Measurements from ENCODE around the gene COL25A1.
A peak's percentile ranks its signal among the peaks of the same experiment; 100 is the strongest.

Gene COL25A1

DNA sequence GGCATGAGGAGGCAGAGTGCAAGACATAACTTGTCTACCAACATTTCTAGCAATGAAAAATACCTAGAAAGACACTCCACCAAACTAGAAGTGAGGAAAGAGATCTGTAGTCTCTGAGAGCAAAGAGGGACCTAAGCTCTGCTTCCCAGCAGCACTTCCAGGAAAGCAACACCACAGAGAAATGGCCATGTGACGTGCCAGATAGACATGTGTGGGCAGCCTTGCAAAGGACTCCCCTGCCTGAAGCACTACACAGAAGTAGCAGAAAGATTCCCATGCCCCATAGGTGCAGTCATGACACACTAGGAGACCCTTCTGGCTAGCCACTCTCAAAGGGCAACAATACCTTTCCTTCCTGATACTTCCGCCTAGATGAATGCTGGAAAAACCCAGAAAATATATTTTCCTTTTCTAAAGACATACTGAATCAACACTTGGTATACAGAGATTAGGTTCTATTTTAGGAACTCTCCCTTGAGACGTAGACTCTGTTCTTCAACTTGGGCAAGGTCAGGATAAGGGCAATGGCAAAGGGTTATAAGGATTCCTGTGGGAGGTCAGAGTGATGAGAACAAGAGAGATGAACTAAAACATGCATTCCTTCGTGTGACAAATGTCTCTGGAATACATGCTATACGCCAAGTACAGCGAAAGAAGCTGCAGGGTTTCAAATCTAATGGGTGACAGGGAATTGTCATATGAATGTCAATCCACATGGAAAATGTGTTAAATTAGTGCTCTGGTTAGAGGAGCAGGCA lies 352.1 kb downstream of the COL25A1 start:
- TF ChIP-seq EZH2 (IDR thresholded peaks at IDR 0.05) = no peak
- no peak for TF ChIP-seq POLR2AphosphoS5 (IDR thresholded peaks at IDR 0.05; ENCODE audit: borderline replicate concordance, low read depth, low read length)
- TF ChIP-seq FOXP2 (optimal IDR thresholded peaks at IDR 0.05; ENCODE audit: control extremely low read depth, extremely low read length, insufficient read depth) = no peak
- DNase-seq (ENCODE audit: low read depth, low spot score) = no peak
- H3K9me3 ChIP-seq (ENCODE audit: low read depth, low read length) = no peaks in the 10 kb centered on the region
- H3K9ac ChIP-seq (ENCODE audit: insufficient read length) = no peak overlapping the region
- H3K36me3 ChIP-seq (ENCODE audit: insufficient read depth, low read length) = no peaks in the 10 kb centered on the region
- H3K4me3 ChIP-seq = no peak overlapping the region
- no peak overlapping the region for H3K27ac ChIP-seq

DNA sequence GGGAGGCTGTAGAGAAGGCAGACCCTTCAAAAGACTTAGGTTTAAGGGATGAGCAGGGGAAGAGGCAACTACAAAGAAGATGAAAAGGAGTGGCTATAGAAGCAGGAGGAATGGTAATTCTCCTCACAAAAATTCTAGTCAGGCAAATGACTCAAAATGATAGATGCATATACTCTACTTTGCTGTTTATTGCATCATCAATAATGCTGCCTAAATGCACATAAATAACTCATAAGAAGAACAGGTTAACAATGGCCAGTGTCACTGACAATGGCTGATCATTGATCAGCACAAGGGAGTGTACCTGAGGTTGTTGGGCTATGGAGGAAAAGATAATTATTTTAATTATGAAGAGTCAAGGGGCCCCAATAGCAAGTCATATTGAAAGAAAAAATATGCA lies 354.9 kb downstream of the COL25A1 start:
- H3K27ac ChIP-seq = no peak overlapping the region
- H3K9ac ChIP-seq (ENCODE audit: insufficient read length) = no peak overlapping the region
- DNase-seq (ENCODE audit: low read depth, low spot score) = no peak
- H3K36me3 ChIP-seq (ENCODE audit: insufficient read depth, low read length) = no peaks in the 10 kb centered on the region
- H3K4me3 ChIP-seq = no peak overlapping the region
- no peaks in the 10 kb centered on the region for H3K9me3 ChIP-seq (ENCODE audit: low read depth, low read length)
- TF ChIP-seq POLR2AphosphoS5 (IDR thresholded peaks at IDR 0.05; ENCODE audit: borderline replicate concordance, low read depth, low read length) = no peak
- no peak for TF ChIP-seq EZH2 (IDR thresholded peaks at IDR 0.05)
- no peak for TF ChIP-seq FOXP2 (optimal IDR thresholded peaks at IDR 0.05; ENCODE audit: control extremely low read depth, extremely low read length, insufficient read depth)

DNA sequence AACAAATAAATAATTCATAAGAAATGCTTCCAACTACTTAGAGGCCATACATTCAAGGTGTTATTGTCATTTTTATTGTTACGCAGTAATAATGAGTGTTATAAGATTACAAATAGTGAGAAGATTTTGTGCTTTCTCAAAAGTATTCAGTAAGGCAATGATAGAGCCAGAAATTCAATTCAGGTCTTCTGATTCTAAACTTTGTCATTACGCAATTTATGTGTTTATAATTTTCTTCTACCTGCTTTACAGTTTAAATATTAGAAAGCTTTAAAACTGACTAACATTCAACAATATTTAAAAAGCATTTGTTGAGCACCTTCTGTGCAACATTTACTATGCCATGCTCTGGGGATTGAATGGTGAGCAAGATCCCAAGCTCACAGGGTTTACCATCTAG lies 356.2 kb downstream of the COL25A1 start:
- Histone ChIP-seq H3K27ac (no peak overlapping the region), H3K9me3 (ENCODE audit: low read depth, low read length) (no peaks in the 10 kb centered on the region), H3K4me3 (no peak overlapping the region), H3K9ac (ENCODE audit: insufficient read length) (no peak overlapping the region), H3K36me3 (ENCODE audit: insufficient read depth, low read length) (no peaks in the 10 kb centered on the region)
- DNase-seq (ENCODE audit: low read depth, low spot score) = no peak
- no peak for TF ChIP-seq FOXP2 (optimal IDR thresholded peaks at IDR 0.05; ENCODE audit: control extremely low read depth, extremely low read length, insufficient read depth)
- TF ChIP-seq POLR2AphosphoS5 (IDR thresholded peaks at IDR 0.05; ENCODE audit: borderline replicate concordance, low read depth, low read length) = no peak
- TF ChIP-seq EZH2 (IDR thresholded peaks at IDR 0.05) = no peak

DNA sequence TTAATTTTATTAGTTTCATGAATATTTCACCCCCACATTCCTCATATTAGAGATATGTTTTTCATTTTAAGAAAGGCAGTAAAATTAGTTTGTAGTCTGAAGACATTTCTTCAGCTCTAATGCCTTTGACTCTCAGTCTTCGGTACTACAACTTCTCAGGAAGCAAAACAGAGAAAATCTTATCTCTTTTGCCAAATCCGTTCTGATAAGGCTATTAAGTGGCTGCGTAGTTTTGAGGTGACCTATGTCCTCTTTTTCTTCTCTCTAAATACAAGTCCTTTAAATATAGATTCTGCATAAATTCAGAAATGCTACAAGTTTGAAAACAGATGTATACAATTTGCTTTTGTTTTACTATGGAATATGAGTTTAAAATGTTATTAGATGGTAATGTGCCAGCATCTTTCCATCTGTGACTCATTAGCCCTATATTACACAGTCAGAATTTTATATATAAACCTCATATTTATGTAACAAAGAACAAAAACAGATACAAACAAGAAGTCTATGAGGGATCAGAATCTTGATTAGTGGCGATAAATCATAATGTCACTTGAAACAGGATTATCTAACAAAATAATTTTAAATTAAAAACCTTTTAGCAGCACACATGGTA lies 358.4 kb downstream of the COL25A1 start:
- no peaks in the 10 kb centered on the region for H3K36me3 ChIP-seq (ENCODE audit: insufficient read depth, low read length)
- peak overlapping the region; percentile 23; the same call in 1 of the 2 replicates for H3K27ac ChIP-seq

DNA sequence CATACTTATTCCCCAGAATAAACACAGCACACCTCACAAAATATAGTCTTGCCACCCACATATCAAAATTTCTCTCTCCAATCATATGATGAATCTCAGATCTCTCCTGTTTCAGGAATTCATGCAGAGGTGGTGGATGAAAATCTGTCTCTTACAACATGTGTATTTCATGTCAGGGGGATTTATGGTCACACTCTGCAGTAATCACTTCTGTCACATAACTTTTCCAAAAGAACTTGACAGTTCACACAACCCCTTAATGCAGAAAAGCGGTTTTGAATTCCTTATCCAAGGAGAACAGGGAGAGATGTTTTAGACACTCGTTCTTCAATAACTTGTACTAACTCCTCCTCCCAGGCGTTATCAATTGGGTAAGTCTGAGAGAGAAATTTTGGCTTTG lies 359.1 kb downstream of the COL25A1 start:
- no peak for DNase-seq (ENCODE audit: low read depth, low spot score)
- H3K27ac ChIP-seq = no peak overlapping the region
- no peak overlapping the region for H3K9ac ChIP-seq (ENCODE audit: insufficient read length)
- no peak for TF ChIP-seq FOXP2 (optimal IDR thresholded peaks at IDR 0.05; ENCODE audit: control extremely low read depth, extremely low read length, insufficient read depth)
- no peak for TF ChIP-seq POLR2AphosphoS5 (IDR thresholded peaks at IDR 0.05; ENCODE audit: borderline replicate concordance, low read depth, low read length)
- H3K36me3 ChIP-seq (ENCODE audit: insufficient read depth, low read length) = no peaks in the 10 kb centered on the region
- no peak overlapping the region for H3K4me3 ChIP-seq
- H3K9me3 ChIP-seq (ENCODE audit: low read depth, low read length) = no peaks in the 10 kb centered on the region

More for the DNA sequence above, 358.4 kb downstream of the COL25A1 start:
- H3K4me3 ChIP-seq = peak overlapping the region; percentile 27; the same call in 1 of the 2 replicates
- H3K9ac ChIP-seq (ENCODE audit: insufficient read length) = no peak overlapping the region
- DNase-seq (ENCODE audit: low read depth, low spot score) = no peak
- TF ChIP-seq POLR2AphosphoS5 (IDR thresholded peaks at IDR 0.05; ENCODE audit: borderline replicate concordance, low read depth, low read length) (no peak), EZH2 (IDR thresholded peaks at IDR 0.05) (no peak), FOXP2 (optimal IDR thresholded peaks at IDR 0.05; ENCODE audit: control extremely low read depth, extremely low read length, insufficient read depth) (no peak)
- H3K9me3 ChIP-seq (ENCODE audit: low read depth, low read length) = no peaks in the 10 kb centered on the region

DNA sequence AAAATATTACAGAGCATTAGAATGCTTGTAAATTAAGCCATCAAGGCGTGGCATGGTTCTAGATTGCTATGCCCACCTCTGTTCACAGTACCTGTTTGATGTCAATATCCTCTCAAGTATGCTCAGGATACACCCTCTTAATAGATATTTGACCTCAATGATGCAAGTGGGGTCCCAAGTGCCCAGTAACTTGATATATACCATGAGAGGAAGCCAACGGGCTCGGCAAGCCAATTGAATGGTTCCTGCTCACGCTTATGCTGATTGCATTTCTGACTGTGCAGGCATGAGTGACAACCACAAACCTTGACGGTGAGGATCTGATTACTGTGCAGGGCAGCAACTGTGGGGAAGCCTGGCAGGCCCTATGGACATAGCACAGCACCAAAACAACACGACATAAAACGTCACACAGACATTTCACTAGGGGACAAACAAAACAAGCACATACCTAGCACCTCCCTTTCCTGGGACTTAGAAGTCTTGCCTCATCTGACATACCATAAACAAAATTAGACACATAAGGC lies 360.5 kb downstream of the COL25A1 start:
- Histone ChIP-seq H3K36me3 (ENCODE audit: insufficient read depth, low read length) (no peaks in the 10 kb centered on the region), H3K4me3 (no peak overlapping the region), H3K9me3 (ENCODE audit: low read depth, low read length) (no peaks in the 10 kb centered on the region), H3K9ac (ENCODE audit: insufficient read length) (no peak overlapping the region), H3K27ac (no peak overlapping the region)
- TF ChIP-seq FOXP2 (optimal IDR thresholded peaks at IDR 0.05; ENCODE audit: control extremely low read depth, extremely low read length, insufficient read depth) (no peak), EZH2 (IDR thresholded peaks at IDR 0.05) (no peak), POLR2AphosphoS5 (IDR thresholded peaks at IDR 0.05; ENCODE audit: borderline replicate concordance, low read depth, low read length) (no peak)
- no peak for DNase-seq (ENCODE audit: low read depth, low spot score)

DNA sequence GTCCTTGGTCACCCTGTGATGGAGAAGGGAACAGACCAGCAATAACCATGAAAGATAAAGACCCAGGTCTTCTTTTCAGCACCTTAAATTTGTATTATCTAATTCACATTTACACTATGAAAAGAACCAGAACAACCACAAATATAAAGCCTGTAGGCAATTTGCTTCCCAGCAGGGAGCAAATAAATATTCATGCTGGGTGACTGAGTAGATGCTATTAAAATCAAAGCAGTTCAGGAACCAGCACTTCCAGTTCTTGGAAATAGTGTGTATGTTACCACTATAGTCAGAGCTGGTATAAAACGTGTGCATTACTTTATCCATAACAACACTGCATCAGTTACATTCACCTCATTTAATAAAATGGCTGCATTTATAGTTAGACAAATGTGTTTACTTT lies 361.8 kb downstream of the COL25A1 start:
- TF ChIP-seq POLR2AphosphoS5 (IDR thresholded peaks at IDR 0.05; ENCODE audit: borderline replicate concordance, low read depth, low read length) (peak; percentile 64; the same call in 1 of the 2 replicates), EZH2 (IDR thresholded peaks at IDR 0.05) (no peak)
- H3K27ac ChIP-seq = no peak overlapping the region

DNA sequence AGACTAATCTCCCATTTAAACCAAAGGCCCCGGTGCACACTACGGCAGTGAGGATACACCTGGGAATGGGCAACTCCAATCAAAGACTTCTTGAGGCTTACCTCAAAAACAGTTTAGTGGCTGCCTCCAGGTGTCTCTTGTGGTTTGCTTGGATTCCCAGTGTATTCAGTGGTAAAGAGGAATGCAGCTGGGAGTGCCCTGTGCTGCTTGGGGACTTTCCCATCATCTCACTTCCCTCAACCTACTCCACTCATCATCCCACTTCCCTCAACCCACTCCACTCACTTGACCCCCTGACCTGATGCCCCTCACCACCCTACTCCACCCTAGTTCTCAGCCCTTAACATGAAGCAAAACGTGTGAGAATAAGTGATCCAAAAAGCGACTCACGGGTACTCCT lies 362.3 kb downstream of the COL25A1 start:
- Histone ChIP-seq H3K4me3 (no peak overlapping the region), H3K9ac (ENCODE audit: insufficient read length) (no peak overlapping the region), H3K9me3 (ENCODE audit: low read depth, low read length) (no peaks in the 10 kb centered on the region), H3K27ac (no peak overlapping the region), H3K36me3 (ENCODE audit: insufficient read depth, low read length) (no peaks in the 10 kb centered on the region)
- TF ChIP-seq EZH2 (IDR thresholded peaks at IDR 0.05) (no peak), POLR2AphosphoS5 (IDR thresholded peaks at IDR 0.05; ENCODE audit: borderline replicate concordance, low read depth, low read length) (no peak), FOXP2 (optimal IDR thresholded peaks at IDR 0.05; ENCODE audit: control extremely low read depth, extremely low read length, insufficient read depth) (no peak)
- DNase-seq (ENCODE audit: low read depth, low spot score) = no peak

More for the DNA sequence above, 361.8 kb downstream of the COL25A1 start:
- Histone ChIP-seq H3K36me3 (ENCODE audit: insufficient read depth, low read length) (no peaks in the 10 kb centered on the region), H3K4me3 (no peak overlapping the region), H3K9me3 (ENCODE audit: low read depth, low read length) (no peaks in the 10 kb centered on the region), H3K9ac (ENCODE audit: insufficient read length) (no peak overlapping the region)
- DNase-seq (ENCODE audit: low read depth, low spot score) = peak; percentile 75
